RWPE2 (cell line): ENCODE data around the gene AGO4.

Source experiments
- ATAC-seq: fragments of 200-7000 bp; cut with Tn5 transposase; 3 replicates; pipeline ENCODE4 v1.9.1; 2021; ENCODE audit warnings: low read depth
- DNase-seq: peaks from one replicate; pipeline ENCODE4 v3.0.0-alpha.2; 2020; ENCODE audit warnings: low spot score
- H3K27ac ChIP-seq: fragments of 450-650 bp; 2 replicates; pipeline ENCODE4 v1.5.1; 2017; ENCODE audit warnings: mild to moderate bottlenecking; ENCODE audit not compliant: poor library complexity, severe bottlenecking
- H3K27me3 ChIP-seq: fragments of 250-450 bp; sonication (Bioruptor Pico); 2 replicates; pipeline ENCODE4 v1.5.1; 2021; ENCODE audit warnings: mild to moderate bottlenecking, moderate library complexity; ENCODE audit not compliant: insufficient read depth, poor library complexity, severe bottlenecking
- H3K36me3 ChIP-seq: fragments of 250-450 bp; sonication (Bioruptor Pico); 2 replicates; pipeline ENCODE4 v1.5.1; 2020; ENCODE audit warnings: low read depth, mild to moderate bottlenecking, moderate library complexity
- H3K4me1 ChIP-seq: fragments of 250-450 bp; sonication (Bioruptor Pico); 2 replicates; pipeline ENCODE4 v1.5.1; 2021; ENCODE audit warnings: mild to moderate bottlenecking, moderate library complexity; ENCODE audit not compliant: insufficient read depth, poor library complexity, severe bottlenecking
- H3K4me3 ChIP-seq: fragments of 250-450 bp; sonication (Bioruptor Pico); 2 replicates; pipeline ENCODE4 v1.5.1; 2021; ENCODE audit warnings: mild to moderate bottlenecking, moderate library complexity; ENCODE audit not compliant: severe bottlenecking
- H3K9me3 ChIP-seq: fragments of 250-450 bp; sonication (Bioruptor Pico); 2 replicates; pipeline ENCODE4 v1.5.1; 2021; ENCODE audit warnings: mild to moderate bottlenecking, moderate library complexity; ENCODE audit not compliant: severe bottlenecking
- CTCF ChIP-seq: fragments of 450-650 bp; IDR thresholded peaks from one replicate; pipeline ENCODE4 v1.5.1; 2017; ENCODE audit warnings: mild to moderate bottlenecking, moderate library complexity; ENCODE audit not compliant: poor library complexity, severe bottlenecking

The AGO4 gene

GRCh38 chr1:35845766-35846165, 38.0 kb downstream of the AGO4 start:
- no peak for ATAC-seq
- peaks cover 16% of the 10 kb centered on the region for H3K36me3 ChIP-seq
- TF ChIP-seq CTCF: no peak

GRCh38 chr1:35847935-35848565, 40.2 kb downstream of the AGO4 start:
- DNase-seq (no peak), ATAC-seq (no peak)
- peaks cover 10% of the 10 kb centered on the region for H3K36me3 ChIP-seq

More at GRCh38 chr1:35845766-35846165, 38.0 kb downstream of the AGO4 start:
- Histone ChIP-seq H3K4me1 (no peaks in the 10 kb centered on the region), H3K9me3 (no peaks in the 10 kb centered on the region), H3K4me3 (no peak overlapping the region), H3K27me3 (no peaks in the 10 kb centered on the region), H3K27ac (no peak overlapping the region)
- DNase-seq: no peak

GRCh38 chr1:35850051-35850450, 42.2 kb downstream of the AGO4 start:
- Histone ChIP-seq H3K27me3 (no peaks in the 10 kb centered on the region), H3K27ac (no peak overlapping the region), H3K36me3 (peaks cover 28% of the 10 kb centered on the region), H3K4me1 (no peaks in the 10 kb centered on the region), H3K4me3 (no peak overlapping the region), H3K9me3 (no peaks in the 10 kb centered on the region)
- DNase-seq: no peak
- ATAC-seq: no peak
- no peak for TF ChIP-seq CTCF

More at GRCh38 chr1:35847935-35848565, 40.2 kb downstream of the AGO4 start:
- TF ChIP-seq CTCF: no peak
- Histone ChIP-seq H3K27ac (no peak overlapping the region), H3K9me3 (no peaks in the 10 kb centered on the region), H3K27me3 (no peaks in the 10 kb centered on the region), H3K4me1 (no peaks in the 10 kb centered on the region), H3K4me3 (no peak overlapping the region)

- H3K9me3 ChIP-seq: no peaks in the 10 kb centered on the region
- peaks cover 30% of the 10 kb centered on the region for H3K36me3 ChIP-seq
- no peaks in the 10 kb centered on the region for H3K27me3 ChIP-seq
- no peak overlapping the region for H3K4me3 ChIP-seq
- DNase-seq (no peak), ATAC-seq (no peak)
- no peaks in the 10 kb centered on the region for H3K4me1 ChIP-seq
- TF ChIP-seq CTCF: no peak
- H3K27ac ChIP-seq: no peak overlapping the region
Observed at GRCh38 chr1:35850716-35851115, 42.9 kb downstream of the AGO4 start.

- TF ChIP-seq CTCF: no peak
- H3K27ac ChIP-seq: no peak overlapping the region
- H3K36me3 ChIP-seq: peaks cover 30% of the 10 kb centered on the region
- H3K27me3 ChIP-seq: no peaks in the 10 kb centered on the region
- no peak for DNase-seq
- no peak for ATAC-seq
- no peak overlapping the region for H3K4me3 ChIP-seq
- H3K4me1 ChIP-seq: no peaks in the 10 kb centered on the region
- no peaks in the 10 kb centered on the region for H3K9me3 ChIP-seq
Observed at GRCh38 chr1:35851132-35851869, 43.5 kb downstream of the AGO4 start.
